IPS-18c (cell line): ENCODE data around the gene SLC12A6.
"Not testable (repeated sequence)": the region's sequence is repeated elsewhere in the genome, so short reads cannot be mapped to it uniquely, and the experiment has no call there.

ENCODE experiments used
- H3K4me3 ChIP-seq: 2 replicates; pipeline ENCODE4 v1.7.0; 2013; ENCODE audit warnings: low read depth, mild to moderate bottlenecking, low read length, moderate library complexity; ENCODE audit not compliant: insufficient read depth
- H3K9me3 ChIP-seq: one replicate; pipeline ENCODE4 v1.6.1; 2013; ENCODE audit warnings: mild to moderate bottlenecking, low read length, moderate library complexity; ENCODE audit not compliant: control insufficient read depth, insufficient read depth

Gene SLC12A6

GRCh38 chr15:34361278-34361677 is 23.7 kb upstream of the SLC12A6 start:
- H3K9me3 ChIP-seq, result no peaks in the 10 kb centered on the region
- H3K4me3 ChIP-seq, result no peak overlapping the region

DNA sequence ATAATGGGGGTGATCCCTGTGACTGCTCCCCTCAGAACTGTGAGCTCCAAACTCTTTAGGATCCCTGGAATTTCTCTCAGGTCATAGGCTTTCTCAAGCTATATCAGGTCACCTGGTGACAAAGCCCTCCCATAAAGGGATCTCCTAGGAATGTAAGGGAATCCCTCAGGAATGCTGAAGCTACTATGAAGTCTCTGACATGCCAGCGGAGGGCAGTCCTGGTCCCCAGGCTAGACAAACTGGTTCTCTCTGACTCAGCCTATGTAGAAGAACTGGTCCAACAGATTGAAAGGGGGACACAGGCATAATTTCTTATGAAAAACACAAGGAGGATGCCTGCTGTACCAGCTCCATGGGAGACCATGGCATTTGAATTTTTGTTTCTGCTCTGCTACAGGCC is 22.7 kb upstream of the SLC12A6 start:
- Histone ChIP-seq H3K4me3 (no peak overlapping the region), H3K9me3 (no peaks in the 10 kb centered on the region)

DNA sequence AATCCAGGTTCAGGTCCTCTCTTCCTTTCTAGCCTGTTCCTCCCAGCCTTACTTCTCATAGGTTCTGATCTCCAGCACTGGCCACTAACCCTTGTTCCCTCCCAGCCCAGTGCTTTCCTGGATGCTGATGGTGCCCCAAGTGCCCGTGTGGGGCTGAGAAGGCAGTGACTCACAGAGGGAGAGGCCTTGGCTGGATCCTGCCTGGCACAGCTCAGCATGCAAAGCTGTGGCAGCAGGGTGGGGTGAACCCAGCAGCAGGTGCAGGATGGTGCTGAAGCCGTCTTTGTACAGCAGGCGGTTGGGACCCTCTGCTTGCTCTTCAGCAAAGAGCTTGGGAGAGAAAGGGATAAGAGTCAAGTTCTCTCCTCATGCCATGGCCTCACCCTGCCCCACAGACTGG is 21.8 kb upstream of the SLC12A6 start:
- Histone ChIP-seq H3K4me3 (no peak overlapping the region), H3K9me3 (no peaks in the 10 kb centered on the region)

- H3K9me3 ChIP-seq, result no peaks in the 10 kb centered on the region
- no peak overlapping the region for H3K4me3 ChIP-seq
Observed at GRCh38 chr15:34358948-34359347, 21.4 kb upstream of the SLC12A6 start.

DNA sequence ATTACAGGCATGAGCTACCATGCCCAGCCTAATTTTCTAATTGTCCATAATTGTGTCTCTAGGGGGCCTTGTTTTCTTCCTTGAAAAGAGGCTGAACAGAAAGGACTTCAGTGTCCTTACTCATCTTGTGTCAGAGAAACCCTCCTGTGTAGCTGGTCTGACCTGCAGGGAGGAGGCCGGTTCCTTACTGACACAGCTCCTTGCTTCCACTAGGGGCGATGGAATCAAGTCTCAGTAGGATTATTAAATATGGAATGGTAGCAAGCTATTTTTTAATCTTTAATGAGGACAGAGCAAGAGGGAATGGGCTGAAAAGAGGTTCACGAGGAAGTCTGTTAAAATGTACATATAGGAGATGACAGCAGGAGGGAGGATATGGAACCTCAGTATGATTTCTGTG is 20.8 kb upstream of the SLC12A6 start:
- no peaks in the 10 kb centered on the region for H3K9me3 ChIP-seq
- H3K4me3 ChIP-seq, result no peak overlapping the region

- H3K9me3 ChIP-seq, result no peaks in the 10 kb centered on the region
- H3K4me3 ChIP-seq, result no peak overlapping the region
Observed at GRCh38 chr15:34357653-34358052, 20.1 kb upstream of the SLC12A6 start.

DNA sequence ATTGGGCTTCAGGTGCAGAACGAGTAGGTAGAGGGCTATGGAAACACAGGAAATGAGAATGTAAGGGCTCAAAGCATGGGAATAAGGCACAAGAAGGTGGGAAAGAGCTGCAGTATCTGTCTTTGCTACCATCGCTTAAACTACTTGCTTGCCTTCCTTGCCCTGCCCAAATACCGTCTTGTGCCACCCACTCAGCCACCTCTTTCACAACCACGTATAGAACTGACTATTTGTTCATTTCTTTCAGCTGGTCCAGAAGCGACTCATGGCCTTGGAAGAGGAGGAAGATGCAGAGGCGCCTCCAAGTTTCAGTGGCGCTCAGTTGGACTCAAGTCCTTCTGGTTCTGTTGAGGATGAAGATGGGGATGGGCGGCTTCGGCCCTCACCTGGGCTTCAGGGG is 17.7 kb upstream of the SLC12A6 start:
- H3K4me3 ChIP-seq, result no peak overlapping the region

DNA sequence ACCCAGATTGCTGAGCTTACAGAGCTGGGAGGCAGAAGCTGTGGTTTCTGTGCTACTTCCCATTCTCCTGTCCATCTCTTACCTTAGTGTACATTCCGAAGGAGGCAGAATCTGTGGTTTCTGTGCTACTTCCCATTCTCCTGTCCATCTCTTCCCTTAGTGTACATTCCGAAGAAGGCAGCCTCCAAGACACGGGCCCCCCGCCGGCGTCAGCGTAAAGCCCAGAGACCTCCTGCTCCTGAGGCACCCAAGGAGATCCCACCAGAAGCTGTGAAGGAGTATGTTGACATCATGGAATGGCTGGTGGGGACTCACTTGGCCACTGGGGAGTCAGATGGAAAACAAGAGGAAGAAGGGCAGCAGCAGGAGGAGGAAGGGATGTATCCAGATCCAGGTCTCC is 16.7 kb upstream of the SLC12A6 start:
- Histone ChIP-seq H3K9me3 (no peaks in the 10 kb centered on the region), H3K4me3 (no peak overlapping the region)

More for the DNA sequence above, 17.7 kb upstream of the SLC12A6 start:
- H3K9me3 ChIP-seq, result no peaks in the 10 kb centered on the region

GRCh38 chr15:34353627-34354026 is 16.0 kb upstream of the SLC12A6 start:
- Histone ChIP-seq H3K4me3 (no peak overlapping the region), H3K9me3 (no peaks in the 10 kb centered on the region)

DNA sequence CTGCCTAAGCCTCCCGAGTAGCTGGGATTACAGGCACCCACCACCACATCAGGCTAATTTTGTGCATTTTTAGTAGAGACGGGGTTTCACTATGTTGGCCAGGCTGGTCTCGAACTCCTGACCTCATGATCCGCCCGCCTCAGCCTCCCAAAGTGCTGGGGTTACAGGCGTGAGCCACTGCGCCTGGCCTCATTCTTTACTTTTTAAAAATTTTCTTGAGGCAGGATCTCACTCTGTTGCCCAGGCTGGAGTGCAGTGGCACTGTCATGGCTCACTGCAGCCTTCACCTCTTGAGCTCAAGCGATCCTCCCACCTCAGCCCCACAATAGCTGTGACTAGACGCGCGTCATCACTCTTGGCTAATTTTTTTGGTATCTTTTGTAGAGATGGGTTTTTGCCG is 15.4 kb upstream of the SLC12A6 start:
- not testable (repeated sequence) for H3K4me3 ChIP-seq, H3K9me3 ChIP-seq

DNA sequence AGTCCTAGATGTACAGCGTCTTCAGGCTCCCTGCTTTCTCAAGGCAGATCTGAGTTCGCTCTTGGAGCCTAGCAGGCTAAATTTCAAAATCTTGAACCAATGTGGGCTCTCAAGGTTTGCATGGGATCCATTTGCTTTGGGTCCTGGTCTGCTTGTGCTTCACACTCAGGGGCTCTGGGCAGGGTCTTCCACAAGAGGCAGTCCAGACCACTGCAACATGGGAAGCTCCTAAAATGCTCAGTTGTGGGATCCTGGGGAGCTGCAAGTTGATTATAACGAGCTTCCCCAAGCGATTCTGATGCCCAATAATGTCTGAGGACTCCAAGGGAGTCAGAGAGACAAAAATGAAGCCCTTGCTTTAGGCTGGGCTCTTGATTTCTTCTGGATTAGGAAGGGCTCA is 12.2 kb upstream of the SLC12A6 start:
- Histone ChIP-seq H3K4me3 (no peak overlapping the region), H3K9me3 (no peaks in the 10 kb centered on the region)

DNA sequence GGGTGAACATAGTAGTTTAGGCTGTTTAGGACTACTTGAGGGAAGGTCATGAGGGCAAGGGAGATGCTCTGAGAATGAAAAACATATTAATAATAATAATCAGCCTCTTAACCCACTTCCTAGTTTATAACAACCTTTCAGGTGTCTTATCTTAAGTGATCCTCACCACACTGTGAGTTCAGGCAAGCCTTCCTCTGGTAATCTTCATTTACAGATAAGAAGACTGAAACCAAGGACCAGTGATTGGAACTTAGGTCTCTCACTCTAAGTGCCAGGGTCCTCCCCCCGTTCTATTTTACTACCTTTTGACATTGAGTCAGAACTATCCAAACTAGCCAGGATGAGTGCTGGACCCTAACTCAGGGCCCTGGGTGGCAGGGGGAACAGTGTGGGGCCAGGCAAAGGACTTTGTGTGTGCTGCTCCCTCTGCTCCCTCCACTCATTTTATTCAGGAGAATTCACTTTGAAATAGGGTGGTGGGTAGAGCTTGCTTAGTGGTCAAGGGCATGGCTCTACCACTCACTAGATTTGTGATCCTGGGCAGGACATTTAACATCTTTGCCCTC is 11.2 kb upstream of the SLC12A6 start:
- no peaks in the 10 kb centered on the region for H3K9me3 ChIP-seq
- no peak overlapping the region for H3K4me3 ChIP-seq

DNA sequence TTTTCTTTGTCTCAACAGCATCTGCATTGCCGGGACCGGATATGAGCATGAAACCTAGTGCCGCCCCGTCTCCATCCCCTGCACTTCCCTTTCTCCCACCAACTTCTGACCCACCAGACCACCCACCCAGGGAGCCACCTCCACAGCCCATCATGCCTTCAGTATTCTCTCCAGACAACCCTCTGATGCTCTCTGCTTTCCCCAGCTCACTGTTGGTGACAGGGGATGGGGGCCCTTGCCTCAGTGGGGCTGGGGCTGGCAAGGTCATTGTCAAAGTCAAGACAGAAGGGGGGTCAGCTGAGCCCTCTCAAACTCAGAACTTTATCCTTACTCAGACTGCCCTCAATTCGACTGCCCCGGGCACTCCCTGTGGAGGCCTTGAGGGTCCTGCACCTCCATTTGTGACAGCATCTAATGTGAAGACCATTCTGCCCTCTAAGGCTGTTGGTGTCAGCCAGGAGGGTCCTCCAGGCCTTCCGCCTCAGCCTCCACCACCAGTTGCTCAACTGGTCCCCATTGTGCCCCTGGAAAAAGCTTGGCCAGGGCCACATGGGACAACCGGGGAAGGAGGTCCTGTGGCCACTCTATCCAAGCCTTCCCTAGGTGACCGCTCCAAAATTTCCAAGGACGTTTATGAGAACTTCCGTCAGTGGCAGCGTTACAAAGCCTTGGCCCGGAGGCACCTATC is 10.5 kb upstream of the SLC12A6 start:
- Histone ChIP-seq H3K4me3 (no peak overlapping the region), H3K9me3 (no peaks in the 10 kb centered on the region)

DNA sequence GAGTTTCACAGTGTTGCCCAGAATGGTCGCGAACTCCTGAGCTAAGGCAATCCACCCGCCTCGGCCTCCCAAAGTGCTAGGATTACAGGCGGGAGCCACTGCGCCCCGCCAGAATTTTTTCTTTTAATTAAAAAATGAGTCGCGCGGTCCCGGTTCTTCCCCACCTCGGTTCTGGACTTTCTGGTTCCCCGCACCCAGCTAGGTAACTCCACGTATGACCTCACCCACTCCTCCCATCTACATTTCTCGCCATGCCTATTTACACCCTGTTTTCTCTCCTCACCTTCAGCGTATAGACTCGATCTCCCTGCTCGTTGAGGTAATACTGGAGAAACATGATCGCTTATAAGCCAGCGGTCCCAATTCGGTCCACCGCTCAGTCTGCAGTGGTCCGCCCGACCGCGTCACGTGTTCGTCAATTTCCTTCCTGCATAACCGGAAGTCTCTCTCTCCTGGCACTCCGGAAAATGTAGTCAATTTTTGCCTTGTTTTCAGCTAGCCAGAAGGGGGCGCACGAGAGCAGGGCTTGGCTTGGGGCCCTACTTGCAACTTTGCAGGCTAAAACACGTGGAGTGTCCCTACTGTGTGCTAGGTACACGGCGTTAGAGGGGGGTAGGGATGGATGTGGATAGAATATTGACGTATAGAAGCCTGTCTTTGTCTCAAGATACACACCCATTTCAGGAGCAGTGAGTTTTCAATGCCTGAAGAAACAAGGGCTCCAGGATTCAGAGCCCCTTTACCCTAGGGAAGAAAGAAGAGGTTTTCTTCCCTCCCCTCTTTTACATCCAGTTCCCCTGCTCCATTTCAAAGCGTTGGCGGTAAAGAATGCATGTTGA is 5.4 kb upstream of the SLC12A6 start, which contains the start of the genes NOP10 and NUTM1:
TSS of gene NOP10 (minus strand) at position 400 of the 839 bp plus-strand sequence. CDS start at position 337, 63 bp downstream.
TSS of gene NUTM1 (plus strand) at position 579 of the 839 bp plus-strand sequence. CDS start 382 bp downstream, outside the sequence.
- H3K9me3 ChIP-seq, result no peaks in the 10 kb centered on the region
- peak within 1 kb of the TSS; percentile 79 for H3K4me3 ChIP-seq

- peak overlapping the region; percentile 79 for H3K4me3 ChIP-seq
Observed at GRCh38 chr15:34342213-34342736, 4.7 kb upstream of the SLC12A6 start.

DNA sequence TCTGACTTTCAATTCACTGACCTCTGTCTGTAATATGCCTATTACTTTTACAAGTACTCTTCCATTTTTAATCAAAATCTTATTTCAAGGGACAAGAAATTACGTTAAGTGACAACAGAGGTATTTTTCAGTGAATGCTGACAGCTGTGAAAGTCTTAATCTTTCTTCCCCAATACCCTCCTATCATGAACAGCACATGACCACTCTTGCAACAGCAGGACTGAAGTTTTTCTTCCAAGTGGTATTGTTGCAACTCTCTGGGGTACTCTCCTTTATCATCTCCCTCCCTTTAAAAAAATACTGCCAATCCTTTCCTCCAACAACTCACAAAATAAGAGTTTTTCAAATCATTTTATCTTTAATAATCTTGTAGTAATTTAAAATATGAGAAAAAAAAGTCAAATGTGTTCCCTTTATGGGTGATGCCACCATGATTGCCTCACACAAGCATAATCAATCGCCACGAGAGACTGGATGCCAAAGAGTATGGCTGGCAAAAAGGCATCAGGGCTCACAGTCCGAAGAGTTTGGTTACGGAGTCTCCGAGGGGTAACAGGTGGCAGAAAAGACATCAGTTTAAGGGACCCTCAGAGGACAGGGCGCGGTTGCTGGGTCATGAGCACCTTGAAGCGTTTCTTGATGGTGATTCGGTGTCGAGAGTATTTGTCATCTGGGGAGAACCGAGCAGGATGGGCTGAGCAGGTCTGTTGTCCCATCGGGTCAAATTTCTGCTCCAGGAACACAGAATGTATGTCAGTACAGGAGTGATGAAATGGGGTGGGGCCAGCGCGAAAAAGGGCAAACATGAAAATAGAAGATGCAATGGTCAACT is 4.0 kb upstream of the SLC12A6 start:
- Histone ChIP-seq H3K4me3 (peak overlapping the region; percentile 79; the same call in 1 of the 2 replicates), H3K9me3 (no peaks in the 10 kb centered on the region)

More at GRCh38 chr15:34342213-34342736, 4.7 kb upstream of the SLC12A6 start:
- H3K9me3 ChIP-seq, result not testable (repeated sequence)

DNA sequence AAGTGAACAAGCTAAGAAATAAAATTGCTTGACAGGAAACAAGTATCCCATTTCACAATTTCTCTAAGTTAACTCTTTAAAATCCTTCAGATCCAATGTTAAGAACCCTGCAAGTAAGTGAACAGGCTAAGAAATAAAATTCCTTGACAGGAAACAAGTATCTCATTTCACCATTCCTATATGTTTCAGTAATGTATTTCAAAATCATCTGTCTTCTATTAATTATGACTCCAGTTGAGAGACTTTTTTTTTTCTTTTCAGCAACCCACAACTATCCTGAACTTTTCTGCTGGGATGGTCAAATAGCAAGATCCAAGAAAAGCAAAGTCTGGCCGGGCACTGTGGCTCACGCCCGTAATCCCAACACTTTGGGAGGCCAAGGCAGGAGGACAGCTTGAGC is 2.4 kb upstream of the SLC12A6 start:
- Histone ChIP-seq H3K9me3 (no peaks in the 10 kb centered on the region), H3K4me3 (no peak overlapping the region)
